ENCODE data around the gene KCTD14.

GRCh38 chr11:78037056-78037455, 14.0 kb upstream of the KCTD14 start:
- TF ChIP-seq CTCF (IDR thresholded peaks at IDR 0.05; ENCODE audit: low read length) (no peak), EZH2 (IDR thresholded peaks at IDR 0.05; ENCODE audit: borderline replicate concordance, low read length) (no peak)
